ENCODE results near the gene KRTAP10-3.

The KRTAP10-3 gene

DNA sequence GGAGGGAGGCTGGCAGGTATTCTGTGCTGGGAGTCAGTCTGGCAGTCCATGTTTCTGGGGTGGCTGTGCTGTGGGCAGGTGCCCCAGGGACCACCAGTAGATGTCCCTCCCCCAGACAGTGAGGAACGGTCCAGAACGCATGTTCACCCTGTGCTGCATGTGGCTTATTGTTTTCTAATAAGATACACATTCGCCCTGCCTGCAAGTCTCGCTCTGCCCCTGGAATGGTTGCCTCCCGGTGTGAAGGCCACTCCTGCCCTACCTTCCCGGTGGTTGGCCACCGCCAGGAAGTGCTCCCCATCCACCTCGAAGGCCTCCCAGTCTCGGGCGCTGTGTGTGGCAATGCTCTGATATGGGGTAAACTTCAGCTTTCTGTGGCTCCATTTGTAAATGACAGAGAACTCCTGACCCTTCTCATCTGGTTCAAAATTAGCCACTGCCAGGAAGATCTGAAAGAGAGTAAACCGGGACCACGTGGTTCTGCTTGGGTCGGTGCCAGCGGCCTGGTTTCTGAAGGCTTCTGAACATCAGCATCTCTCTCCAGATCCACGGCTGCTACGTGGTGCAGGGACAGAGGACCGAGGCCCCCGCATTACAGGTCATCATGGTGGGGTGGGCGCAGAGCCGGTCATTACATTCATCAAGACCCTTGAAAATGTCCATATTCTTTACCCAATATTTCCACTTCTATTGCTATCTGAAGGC, 33.1 kb downstream of the KRTAP10-3 start:
- TF ChIP-seq, protein P1, sequence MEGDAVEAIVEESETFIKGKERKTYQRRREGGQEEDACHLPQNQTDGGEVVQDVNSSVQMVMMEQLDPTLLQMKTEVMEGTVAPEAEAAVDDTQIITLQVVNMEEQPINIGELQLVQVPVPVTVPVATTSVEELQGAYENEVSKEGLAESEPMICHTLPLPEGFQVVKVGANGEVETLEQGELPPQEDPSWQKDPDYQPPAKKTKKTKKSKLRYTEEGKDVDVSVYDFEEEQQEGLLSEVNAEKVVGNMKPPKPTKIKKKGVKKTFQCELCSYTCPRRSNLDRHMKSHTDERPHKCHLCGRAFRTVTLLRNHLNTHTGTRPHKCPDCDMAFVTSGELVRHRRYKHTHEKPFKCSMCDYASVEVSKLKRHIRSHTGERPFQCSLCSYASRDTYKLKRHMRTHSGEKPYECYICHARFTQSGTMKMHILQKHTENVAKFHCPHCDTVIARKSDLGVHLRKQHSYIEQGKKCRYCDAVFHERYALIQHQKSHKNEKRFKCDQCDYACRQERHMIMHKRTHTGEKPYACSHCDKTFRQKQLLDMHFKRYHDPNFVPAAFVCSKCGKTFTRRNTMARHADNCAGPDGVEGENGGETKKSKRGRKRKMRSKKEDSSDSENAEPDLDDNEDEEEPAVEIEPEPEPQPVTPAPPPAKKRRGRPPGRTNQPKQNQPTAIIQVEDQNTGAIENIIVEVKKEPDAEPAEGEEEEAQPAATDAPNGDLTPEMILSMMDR (IDR thresholded peaks at IDR 0.05; ENCODE audit: extremely low read depth, insufficient read depth, missing control alignments) = no peak
- in situ Hi-C loops (cut with MboI; ENCODE audit: low pct_unique_long_range_greater_than_20kb, low sequenced_read_pairs, unreplicated experiment) = no loop called here

DNA sequence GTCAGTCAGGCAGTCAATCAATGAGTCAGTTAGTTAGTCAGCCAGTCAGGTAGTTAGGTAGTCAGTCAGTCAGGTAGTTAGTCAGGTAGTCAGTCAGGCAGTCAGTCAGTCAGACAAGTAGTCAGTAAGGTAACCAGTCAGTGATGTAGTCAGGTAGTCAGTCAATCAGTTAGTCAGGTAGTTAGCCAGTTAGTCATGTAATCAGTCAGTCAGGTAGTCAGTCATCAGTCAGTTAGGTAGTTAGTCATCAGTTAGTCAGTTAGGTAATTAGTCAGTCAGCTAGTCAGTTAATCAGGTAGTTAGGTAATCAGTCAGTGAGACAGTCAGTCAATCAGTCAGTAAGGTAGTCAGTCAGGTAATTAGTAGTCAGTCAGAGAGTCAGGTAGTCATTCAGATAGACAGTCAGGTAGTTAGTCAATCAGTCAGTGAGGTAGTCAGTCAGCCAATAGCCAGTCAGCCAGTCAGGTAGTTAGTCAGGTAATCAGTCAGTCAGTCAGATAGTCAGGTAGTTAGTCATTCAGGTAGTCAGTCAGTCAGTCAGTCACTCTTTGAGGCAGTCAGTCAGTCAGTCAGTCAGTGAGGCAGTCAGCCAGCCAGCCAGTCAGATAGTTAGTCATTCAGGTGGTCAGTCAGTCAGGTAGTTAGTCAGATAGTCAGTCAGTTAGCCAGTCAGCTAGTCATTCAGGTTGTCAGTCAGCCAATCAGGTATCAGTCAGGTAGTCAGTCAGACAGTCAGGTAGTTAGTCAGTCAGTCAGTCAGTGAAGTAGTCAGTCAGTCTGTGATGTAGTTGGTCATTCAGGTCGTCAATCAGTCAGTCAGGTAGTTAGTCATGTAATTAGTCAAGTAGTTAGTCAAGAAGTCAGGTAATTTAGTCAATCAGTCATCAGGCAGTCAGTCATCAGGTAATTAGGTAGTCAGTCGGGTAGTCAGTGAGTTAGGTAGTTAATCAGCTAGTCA, 33.9 kb downstream of the KRTAP10-3 start:
- in situ Hi-C loops (cut with MboI; ENCODE audit: low pct_unique_long_range_greater_than_20kb, low sequenced_read_pairs, unreplicated experiment) = loop anchor here (25.0 kb wide), 1 partner anchor 413 kb away; the partner anchor contains the start of gene SLX9
- TF ChIP-seq, protein P1 (IDR thresholded peaks at IDR 0.05; ENCODE audit: extremely low read depth, insufficient read depth, missing control alignments) = no peak
- DNase-seq (ENCODE audit: low spot score) = no peak

More for the DNA sequence above, 33.1 kb downstream of the KRTAP10-3 start:
- no peak for DNase-seq (ENCODE audit: low spot score)

DNA sequence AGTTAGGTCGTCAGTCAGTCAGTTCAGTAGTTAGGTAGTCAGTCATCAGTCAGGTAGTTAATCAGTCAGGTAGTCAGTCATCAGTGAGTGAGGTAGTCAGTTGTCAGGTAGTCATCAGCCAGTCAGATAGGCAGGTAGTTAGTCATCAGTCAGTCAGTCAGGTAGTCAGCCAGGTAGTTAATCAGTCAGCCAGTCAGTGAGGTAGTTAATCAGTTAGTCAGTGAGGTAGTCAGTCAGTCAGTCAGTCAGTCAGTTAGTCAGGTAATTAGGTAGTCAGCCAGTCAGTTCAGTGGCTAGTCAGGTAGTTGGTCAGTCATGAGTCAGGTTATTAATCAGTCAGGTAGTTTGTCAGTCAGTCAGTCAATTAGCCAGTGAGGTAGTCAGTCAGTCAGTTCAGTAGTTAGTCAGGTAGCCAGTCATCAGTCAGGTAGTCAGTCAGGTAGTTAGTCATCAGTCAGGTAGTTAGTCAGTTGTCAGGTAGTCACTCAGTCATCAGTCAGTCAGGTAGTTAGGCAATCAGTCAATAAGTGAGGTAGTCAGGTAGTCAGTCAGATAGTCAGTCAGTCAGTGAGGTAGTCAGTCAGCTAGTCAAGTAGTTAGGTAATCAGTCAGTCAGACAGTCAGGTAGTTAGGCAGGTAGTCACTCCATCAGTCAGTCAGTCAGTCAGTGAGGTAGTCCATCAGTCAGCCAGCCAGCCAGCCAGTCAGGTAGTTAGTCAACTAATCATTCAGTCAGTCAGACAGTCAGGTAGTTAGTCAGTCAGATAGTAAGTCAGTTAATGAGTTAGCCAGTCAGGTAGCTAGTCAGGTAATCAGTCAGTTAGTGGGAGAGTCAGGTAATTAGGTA, 34.8 kb downstream of the KRTAP10-3 start:
- in situ Hi-C loops (cut with MboI; ENCODE audit: low pct_unique_long_range_greater_than_20kb, low sequenced_read_pairs, unreplicated experiment) = loop anchor here (25.0 kb wide), 1 partner anchor 414 kb away; the partner anchor contains the start of gene SLX9
- TF ChIP-seq, protein P1 (IDR thresholded peaks at IDR 0.05; ENCODE audit: extremely low read depth, insufficient read depth, missing control alignments) = no peak
- DNase-seq (ENCODE audit: low spot score) = no peak

DNA sequence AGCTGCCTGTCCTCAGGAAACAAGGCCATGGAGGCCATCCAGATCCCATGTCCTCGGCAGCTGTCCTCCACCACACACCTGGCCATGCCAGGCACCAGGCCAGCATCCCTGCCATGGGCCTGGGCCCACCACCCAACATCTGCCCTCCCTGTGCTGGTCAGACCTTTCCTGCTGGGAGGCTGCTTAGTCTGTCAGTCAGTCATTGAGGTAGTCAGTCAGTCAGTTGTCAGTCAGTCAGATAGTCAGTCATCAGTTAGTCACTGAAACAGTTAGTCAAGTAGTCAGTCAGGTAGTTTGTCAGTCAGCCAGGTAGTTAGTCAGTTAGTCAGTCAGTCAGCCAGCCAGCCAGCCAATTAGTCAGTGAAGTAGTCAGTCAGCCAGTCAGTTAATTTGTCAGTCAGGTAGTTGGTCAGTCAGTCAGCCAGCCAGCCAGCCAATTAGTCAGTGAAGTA, 35.8 kb downstream of the KRTAP10-3 start:
- TF ChIP-seq, protein P1 (IDR thresholded peaks at IDR 0.05; ENCODE audit: extremely low read depth, insufficient read depth, missing control alignments) = no peak
- in situ Hi-C loops (cut with MboI; ENCODE audit: low pct_unique_long_range_greater_than_20kb, low sequenced_read_pairs, unreplicated experiment) = loop anchor here (25.0 kb wide), 1 partner anchor 415 kb away; the partner anchor contains the start of gene SLX9
- DNase-seq (ENCODE audit: low spot score) = no peak

DNA sequence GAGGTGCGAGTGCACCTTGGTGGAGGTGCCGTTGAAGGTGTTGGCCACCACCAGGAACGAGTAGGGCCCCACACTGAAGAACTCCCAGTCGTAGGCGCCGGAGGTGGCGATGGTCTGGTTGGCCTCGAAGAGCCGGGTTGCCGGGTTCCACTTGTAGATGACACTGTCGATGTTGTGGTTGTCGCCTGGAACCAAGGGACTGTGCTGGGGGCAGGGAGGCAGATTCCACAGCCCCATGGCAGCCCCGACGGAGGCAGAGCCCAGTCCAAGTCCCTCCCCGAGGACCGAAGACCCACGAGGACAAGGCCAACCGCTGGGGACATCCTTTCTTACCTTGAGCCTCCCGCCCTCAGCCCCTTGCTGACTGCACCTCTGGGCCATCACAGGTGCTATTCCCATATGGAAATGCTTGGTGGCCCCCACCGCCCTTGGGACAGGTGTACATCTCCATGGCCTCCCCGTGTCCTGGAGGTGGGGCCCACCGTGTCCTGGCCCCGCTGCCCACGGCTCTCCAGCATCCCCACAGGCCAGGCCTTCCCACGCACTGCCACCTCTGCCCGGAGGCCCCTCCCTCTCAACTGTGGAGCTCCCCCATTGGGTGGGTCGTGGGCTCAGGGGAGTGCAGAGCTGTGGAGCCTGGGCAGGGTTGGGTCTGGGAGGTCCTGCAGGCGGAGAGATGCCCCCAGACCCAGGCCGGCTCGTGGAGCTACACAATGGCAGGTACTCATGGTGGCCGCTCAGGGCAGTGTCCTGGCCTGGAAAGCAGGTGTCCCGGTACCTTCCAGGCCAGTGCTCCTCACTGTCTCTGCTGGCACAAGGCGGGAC, 36.5 kb downstream of the KRTAP10-3 start:
- no peak for DNase-seq (ENCODE audit: low spot score)
- in situ Hi-C loops (cut with MboI; ENCODE audit: low pct_unique_long_range_greater_than_20kb, low sequenced_read_pairs, unreplicated experiment) = loop anchor here (25.0 kb wide), 1 partner anchor 415 kb away; the partner anchor contains the start of gene SLX9
- TF ChIP-seq, protein P1 (IDR thresholded peaks at IDR 0.05; ENCODE audit: extremely low read depth, insufficient read depth, missing control alignments) = no peak

Measured in GM13977 (cell line).